ENCODE data around the gene RSPH3.
"Not testable (repeated sequence)": the region's sequence is repeated elsewhere in the genome, so short reads cannot be mapped to it uniquely, and the experiment has no call there.

RSPH3 gene

DNA sequence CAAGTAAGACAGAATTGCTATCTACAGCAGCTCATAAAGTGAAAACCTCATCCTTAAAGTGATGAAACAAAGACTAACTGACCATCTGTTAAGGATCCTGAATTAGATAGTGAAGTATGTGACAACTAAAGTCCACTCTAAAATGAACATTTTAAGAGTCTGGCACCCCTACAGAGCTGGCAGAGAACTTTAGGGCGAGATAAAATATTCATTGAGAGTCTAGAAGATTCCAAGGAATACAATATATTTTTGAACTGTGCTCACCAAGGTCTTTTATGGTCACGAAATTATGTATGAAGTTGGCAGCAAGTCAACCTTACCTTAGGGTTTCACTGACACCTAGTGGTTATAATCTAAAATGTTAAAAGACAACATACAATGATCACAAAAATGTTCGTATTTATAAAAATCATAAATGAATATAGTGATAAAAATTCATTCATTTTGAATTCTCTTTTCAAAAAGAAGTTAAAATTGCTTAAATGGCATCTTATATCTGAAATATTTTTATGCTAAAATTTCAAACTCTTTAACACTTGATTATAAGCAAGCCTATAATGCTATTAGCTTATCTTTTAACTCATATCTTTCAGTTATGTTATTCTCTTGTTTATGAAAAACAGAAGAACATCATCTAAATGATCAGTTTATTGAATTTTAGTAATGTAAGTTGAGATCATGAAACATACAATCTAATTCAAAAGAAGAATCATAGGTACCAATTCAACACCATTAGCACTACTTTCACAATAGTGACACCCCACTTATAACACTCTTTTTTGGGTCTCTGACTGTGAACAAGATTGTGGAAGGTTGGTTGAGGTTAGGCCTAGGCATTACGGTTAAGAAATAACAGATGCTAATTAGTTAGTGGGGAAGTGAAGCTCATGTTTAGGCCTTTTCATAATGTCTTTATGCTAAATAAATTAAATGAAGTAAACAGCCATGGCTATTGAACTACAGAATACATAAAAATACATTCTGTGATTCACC lies 27.5 kb downstream of the RSPH3 start:
- peak; percentile 41 to 79 (median 67) for DNase-seq

DNA sequence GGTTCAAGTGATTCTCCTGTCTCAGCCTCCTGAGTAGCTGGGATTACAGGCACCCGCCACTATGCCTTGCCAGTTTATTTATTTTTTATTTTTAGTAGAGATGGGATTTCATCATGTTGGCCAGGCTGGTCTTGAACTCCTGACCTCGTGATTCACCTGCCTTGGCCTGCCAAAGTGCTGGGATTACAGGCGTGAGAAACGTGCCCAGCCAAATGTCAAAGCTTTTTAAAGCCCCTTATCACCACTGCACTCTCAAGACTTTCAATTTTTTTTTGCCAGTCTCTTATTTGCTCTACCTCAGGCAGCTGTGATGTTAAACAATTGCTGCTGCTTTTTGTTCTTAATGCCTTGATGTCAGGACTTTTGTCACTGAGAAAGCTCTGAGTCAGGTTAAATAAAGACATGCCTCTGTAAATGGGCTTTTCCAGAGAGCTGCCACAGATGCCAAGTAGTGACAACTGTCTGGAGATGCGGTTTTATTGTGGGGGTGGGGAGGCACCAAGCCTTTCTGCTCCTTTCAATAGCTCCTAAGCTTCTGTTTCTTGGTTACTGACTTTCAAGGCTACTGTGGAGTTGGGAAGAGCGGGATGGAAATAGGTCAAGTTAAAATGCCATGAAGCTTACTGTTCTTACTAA lies 29.2 kb downstream of the RSPH3 start:
- DNase-seq: no peak

DNA sequence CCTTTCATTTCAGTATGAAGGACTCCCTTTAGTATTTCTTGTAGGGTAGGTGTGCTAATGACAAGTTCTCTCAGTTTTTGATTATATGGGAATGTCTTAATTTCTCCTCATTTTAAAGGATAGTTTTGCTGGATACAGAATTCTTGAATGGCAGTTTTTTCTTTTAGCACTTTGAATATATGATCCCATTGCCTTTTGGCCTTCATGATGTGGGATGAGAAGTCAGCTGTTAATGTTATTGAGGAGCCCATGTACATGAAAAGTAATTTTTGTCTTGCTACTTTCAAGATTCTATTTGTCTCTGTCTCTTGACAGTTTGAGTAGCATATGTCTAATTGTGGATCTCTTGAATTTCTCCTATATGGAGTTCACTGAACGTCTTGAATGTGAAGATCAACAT lies 30.9 kb downstream of the RSPH3 start:
- DNase-seq: no peak

DNA sequence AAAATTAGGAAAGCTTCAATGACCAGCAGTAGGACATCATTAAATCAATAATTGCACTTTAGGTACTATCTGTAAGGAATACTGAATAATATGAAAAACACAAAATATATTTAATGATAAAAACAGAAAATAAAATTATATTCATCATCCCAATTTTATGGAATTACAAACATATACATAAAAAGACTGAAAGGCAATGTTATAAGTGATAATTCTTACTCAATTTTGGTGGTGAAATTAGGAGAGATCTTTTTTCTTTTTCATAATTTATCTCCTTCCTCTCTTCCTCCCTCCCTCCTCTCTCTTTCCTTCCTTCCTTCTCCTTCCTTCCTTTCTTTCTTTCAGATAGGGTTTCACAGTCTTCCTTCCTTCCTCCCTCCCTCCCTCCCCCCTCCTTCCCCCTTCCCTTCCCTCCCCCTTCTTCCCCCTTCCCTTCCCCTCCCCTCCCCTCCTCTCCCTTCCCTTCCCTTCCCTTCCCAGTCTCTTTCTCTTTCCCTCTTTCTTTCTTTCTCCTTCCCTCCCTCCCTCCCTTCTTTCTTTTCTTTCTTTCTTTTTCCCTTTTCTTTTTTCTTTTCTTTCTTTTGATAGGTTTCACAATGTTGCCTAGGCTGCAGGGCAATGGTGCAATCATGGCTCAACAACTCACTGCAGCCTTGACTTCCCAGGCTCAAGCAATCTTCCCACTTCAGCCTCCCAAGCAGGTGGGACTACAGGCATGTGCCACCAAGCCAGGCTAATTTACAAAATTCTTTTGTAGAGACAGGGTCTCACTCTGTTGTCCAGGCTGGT lies 36.8 kb downstream of the RSPH3 start:
- no peak for DNase-seq

DNA sequence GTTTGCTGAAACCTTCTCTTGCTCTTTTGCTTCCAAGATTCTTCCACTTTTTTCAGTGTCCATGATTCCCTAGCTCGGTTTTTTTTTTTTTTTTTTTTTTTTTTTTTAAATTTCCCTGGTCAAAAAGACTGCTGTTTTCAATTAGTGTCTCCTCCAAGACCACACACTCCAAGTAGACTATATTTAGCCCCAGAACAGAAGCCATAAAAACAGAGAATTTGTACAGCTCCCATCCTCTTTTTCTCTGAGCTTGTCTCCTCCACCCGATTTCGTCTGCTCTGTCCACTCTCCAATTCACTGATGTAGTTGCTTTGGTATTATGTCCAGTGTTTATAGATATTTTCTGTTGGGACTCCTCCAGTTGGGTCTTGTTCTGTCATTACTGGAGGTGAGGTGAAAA lies 37.6 kb downstream of the RSPH3 start:
- DNase-seq: no peak

DNA sequence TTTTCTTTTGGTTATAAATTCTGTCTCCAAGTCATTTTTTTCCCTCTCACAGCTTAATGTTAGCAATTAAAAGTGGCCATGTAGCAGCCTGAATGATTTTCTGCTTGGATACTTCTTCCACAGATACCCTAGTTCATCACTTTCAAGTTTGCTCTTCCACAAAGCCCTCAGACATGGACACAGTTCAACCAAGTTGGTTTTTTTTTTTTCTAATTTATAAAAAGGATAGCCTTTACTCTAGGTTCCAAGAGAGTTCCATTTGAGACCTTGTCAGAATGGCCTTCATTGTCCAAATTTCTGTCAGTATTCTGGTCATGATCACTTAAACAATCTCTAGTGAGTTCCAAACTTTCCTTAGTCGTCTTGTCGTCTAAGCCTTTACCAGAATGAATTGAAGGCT lies 40.0 kb downstream of the RSPH3 start:
- DNase-seq: no peak

DNA sequence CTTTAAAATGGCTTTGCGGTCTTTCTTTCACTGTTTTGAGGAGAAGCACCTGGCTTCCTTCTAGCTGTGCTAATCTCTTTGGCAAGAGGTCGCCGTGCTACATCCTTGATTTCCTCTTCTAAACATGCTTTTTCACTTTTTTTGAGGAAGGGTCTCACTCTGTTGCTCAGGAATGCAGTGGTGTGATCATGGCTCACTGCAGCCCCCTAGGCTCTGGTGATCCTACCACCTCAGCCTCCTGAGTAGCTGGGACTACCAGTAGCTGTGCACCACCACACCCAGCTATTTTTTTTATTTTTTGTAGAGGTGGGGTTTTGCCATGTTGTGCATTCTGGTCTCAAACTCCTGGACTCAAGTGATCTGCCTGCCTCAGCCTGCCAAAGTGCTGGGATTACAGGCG lies 40.5 kb downstream of the RSPH3 start:
- no peak for DNase-seq

DNA sequence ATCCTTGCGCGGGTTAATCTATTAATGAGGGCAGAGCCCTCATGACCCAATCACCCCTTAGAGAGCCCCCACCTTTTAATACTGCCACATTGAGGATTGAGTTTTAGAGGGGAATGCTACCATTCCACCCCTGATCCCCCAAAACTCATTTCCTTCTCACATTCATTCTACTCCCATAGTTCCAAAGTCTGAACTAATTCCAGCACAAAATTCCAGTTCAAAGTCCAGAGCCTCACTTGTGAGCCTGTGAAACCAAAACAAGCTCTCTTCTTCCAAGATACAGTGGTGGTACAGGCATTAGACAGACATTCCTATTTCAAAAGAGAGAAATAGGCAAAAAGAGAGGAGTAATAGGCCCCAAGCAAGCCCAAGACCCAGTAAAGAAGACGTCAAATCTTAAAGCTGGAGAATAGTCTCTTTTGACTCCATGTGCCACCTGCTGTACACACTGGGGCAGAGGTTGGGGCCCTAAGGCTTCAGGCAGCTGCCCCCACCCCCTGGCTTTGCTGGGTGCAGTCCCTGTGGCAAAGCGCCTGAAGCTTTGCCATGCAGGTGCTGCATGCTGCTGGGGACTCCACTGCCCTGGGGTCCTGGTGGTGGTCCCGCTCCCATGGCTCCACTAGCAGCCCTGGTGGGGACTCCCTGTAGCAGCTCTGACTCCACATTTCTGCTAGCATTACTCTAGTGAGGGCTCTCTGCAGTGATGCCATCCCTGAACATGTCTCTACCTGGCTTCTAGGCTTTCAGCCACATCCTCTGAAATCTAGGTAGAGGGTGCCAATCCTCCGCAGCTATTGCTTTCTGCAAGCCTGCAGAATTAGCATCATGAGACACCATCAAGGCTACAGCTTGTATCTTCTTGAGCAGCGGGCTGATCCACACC lies 41.3 kb downstream of the RSPH3 start:
- DNase-seq: no peak

DNA sequence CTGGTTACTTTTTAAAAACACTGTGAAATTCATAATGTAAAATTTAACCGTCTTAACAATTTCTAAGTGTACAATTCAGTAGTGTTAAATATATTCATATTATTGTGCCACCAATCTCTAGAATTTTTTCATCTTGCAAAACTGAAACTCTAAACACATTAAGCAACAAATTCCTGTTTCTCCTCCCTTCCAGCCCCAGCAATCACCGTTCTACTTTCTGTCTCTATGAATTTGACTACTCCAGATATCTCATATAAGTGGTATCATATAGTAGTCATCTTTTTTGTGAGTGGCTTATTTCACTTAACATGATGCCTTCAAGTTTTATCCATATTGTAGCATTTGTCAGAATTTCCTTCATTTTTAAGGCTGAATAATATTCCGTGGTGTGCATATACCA lies 44.7 kb downstream of the RSPH3 start:
- peak in 2 of 3 donors; percentile 41 to 63 for DNase-seq

DNA sequence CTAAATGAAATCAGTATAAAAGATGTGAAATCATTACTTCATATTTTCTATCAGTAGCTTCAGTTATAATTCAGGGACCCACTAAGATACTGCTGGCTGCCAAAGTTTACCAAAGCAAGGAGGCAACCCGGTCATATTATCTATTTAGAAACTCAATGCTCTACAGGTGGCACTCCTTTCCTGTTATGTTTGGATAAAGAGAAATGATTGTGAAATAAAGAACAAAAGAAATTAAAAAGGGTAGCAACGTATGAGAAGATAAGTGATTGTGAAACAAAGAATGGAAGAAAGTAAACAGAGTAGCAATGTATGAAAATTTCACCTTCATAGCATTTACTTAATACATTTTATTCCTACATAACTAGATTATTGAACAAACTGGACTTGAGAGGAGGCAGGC lies 45.2 kb downstream of the RSPH3 start:
- DNase-seq: no peak

DNA sequence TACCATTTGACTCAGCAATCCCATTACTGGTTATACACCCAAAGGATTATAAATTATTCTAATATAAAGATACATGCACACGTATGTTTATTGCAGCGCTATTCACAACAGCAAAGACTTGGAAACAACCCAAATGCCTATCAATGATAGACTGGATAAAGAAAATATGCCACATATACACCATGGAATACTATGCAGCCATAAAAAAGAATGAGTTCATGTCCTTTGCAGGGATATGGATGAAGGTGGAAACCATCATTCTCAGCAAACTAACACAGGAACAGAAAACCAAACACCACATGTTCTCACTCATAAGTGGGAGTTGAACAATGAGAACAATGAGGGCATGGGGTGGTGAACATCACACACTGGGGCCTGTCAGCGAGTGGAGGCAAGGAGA lies 48.0 kb downstream of the RSPH3 start:
- not testable (repeated sequence) for DNase-seq

DNA sequence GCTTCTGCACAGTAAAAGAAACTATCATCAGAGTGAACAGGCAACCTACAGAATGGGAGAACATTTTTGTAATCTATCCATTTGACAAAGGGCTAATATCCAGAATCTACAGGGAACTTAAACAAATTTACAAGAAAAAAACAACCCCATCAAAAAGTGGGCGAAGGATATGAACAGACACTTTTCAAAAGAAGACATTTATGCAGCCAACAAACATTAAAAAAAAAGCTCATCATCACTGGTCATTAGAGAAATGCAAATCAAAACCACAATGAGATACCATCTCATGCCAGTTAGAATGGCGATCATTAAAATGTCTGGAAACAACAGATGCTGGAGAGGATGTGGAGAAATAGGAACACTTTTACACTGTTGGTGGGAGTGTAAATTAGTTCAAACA lies 48.4 kb downstream of the RSPH3 start:
- DNase-seq: not testable (repeated sequence)

DNA sequence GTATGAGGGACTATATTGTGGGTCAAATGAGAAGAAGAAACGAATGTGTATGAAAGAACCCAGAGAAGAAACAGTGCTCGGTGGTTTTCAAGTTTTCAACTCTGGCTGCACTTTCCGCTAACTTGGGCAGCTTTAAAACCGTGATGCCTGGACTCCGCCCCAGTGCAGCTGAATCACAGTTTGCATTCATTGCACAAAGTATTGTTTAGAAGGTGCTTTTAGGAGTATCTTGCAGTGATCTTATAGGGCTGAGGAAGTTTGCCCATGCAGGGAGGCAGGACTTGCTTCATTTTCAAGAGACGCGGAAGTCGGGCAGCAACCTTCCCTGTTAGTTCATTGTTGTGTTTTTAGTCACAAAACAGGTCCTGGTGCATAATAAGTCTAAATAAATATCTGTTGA lies 52.7 kb downstream of the RSPH3 start:
- no peak for DNase-seq

DNA sequence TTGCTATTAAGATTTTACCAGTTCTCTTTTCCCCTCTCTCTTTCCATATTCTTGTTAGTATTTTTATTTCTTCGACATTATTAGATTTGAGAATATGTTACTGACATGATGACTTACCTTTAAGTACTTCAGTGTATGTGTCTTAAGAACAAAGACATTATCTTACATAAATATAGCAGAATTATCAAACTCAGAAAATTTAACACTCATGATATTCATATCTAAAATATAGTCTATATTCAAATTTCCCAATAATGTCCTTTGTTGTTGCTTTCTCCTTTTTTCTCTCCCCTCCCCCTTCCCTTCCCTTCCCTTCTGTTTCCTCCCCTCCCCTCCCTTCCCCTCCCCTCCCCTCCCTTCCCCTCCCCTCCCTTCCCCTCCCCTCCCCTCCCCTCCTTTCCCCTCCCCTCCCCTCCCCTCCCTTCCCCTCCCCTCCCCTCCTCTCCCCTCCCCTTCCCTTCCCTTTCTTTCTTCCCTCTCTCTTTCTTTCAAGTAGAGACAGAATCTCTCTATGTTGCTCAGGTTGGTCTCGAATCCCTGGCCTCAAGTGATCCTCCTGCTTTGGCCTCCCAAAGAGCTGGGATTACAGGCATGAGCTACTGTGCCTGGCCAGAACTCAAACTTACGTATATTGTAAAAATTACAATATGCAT lies 56.5 kb downstream of the RSPH3 start:
- DNase-seq: no peak

DNA sequence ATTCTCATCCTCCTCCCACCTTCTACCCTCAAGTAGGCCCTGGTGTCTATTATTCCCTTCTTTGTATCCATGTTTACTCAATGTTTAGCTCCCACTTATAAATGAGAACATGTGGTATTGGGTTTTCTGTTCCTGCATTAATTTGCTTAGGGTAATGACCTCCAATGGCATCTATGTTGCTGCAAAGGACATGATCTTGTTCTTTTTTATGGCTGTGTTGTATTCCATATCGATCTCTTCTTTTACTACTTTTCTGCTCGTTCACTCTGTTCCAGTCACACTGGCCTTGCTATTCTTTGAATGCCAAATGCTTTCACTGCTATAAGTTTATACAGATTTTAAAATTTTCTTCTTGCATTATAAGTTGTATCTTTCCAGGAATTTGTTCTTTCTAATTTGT lies 57.7 kb downstream of the RSPH3 start:
- no peak for DNase-seq

DNA sequence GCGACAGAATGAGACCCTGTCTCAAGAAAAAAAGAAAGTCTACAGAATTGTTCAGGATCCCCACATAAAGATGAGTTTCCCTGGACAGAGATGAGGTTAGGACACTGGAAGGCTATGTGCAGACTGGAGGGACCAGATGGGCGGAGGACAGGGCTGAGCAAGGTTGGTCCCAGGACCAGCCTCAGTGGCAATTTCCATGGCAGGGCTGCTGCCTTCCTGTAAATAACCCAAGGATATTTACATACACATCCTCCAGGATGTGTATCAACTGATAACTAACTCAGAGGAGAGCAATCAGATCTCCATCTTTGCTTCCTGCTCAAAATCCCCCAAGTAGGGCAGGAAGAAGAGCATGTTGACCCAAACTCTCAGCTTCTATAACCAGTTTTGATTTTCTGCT lies 58.8 kb downstream of the RSPH3 start:
- no peak for DNase-seq

DNA sequence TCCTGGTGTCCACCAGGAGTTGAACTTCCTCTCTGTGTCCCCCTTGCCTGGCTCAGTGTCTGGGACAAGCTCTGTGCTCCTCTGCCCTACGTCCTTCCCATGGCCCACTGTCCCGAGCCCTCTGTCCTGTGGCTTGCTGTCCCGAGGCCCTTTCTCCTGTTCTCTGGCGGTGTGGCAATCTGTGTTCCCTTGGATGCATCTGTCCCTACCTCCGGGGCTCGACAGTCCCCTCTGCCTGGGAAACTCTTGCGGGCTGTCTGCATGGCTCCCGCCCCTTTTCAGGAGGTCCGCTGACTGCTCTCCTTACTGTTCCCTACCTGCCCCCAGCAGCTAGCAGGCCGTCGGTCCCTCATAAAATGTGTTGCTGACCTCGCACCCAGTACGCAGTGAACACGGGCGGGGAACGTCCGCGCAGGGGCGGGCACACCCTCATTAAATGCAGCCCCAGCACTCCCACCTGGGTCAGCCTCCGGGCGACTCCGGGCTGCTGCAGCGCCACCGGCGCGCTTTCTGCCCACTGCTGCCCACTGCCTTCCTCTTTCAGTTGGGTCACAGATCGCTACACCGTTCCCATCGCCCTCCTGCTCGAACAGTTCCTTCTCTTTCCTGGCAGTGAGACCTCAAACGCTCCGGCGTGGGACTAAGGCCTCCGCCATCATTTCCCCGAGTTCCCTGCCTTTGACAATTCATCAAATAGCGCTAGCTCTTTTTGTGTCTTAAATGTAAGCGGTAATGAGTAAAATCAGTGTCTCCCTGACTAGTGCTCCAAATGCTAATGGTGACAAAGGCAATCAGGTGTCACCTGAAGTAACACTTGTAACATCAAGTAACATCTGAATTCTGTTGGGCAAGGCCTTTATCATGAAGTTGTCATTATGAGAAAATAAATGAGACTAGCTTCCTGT lies 60.5 kb downstream of the RSPH3 start:
- peak; percentile 41 to 47 (median 45) for DNase-seq

DNA sequence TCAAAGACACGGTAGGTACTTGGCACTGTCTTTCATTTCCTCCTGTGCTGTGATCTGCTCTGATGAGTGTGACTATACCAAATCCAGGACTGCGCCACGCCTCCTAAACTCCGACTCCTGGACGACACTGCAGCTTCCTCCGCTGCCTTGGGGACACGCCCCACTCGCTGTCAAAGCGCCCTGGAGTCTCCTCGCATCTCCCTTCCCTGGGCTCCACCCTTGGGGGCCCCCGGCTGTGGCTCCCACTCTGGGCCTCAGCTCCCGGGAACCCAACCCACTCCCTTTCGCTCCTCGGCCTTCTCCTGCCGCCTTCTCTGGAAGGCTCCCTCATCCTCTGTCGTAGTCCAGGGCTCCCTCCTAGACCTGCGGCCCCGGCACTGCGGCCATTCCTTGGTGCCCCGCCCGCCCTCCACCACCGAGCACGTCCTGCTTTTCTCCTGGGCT lies 61.2 kb downstream of the RSPH3 start:
- peak; percentile 27 to 41 (median 38) for DNase-seq

DNA sequence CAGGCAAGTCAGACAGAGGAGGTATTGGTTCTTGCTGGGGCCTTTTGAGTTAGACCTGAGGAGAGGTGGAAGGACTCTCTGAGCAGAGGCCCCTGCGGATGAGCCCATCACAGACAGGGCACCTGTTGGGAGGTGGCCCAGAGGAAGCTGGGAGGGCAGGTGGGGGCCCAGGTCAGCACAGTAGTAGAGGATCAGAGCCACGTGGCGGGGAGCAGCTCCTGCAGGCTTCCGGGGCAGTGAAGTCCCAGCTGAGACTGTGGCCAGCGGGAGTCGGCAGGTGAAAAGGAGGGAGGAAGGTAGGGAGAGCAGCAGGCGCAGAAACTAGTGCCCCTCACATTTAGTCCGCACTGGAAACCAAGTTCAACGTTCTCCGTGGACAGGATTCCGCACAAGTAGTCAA lies 61.8 kb downstream of the RSPH3 start:
- no peak for DNase-seq

DNA sequence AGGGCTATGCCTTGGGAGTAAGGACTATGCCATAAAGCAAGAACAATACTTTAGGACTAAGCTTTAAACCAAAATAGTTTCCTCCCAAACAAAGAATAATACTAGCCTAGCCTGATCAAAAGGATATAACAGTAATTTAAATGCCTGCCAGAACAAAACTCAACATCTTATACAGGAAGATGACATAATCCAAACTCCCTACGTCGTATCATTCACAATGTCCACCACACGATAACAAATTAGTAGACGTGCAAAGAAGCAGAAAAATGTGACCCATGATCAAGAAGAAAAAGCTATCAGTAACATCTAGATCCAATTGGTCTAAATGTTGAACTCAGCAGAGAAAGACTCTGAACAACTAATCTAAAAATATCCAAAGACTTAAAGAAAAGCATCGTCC lies 65.8 kb downstream of the RSPH3 start:
- no peak for DNase-seq
